Activated gamma-delta T cell treated with Interleukin-2 at 50 U/mL for 16 hours (primary cell): ENCODE data around the gene FILIP1L.
"Not testable (repeated sequence)": the region's sequence is repeated elsewhere in the genome, so short reads cannot be mapped to it uniquely, and the experiment has no call there.

ENCODE experiments used
- DNase-seq: peaks from one replicate; pipeline ENCODE4 v3.0.0-alpha.2; 2020

The FILIP1L gene

GRCh38 chr3:100073049-100073713 is 41.1 kb downstream of the FILIP1L start:
- no peak for DNase-seq

DNA sequence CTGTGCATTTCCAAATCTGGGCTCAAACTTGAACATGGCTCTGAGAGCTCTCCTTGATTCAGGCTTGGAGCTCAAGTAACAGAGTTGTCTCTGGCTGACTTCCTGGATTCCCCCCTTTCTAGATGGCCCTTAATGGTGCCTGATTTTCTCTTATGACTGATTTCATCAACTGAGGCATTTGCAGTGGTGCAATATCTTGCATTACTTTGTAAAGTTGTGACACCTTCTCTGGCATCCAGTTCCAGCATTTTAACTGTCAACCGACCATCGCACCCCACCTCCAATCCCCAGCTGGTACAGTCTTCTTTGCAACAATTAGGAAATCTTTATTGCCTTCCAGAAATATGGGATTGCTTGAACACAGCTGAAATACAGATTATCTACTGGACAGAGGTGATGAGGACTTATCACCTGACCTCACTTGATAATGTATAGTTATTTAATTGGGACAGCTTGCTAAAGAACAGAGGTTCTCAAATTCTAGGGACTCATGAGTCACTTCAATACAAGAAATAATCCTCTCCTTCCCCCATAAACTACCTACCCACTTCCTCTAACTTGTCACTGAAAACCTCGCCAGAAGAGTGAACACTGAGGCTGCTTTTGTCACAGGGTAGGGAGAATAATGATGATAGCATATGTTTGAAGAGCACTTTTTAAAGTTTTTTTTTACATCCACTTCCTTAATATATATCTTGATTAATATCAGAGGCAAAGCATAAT is 41.8 kb downstream of the FILIP1L start:
- no peak for DNase-seq

DNA sequence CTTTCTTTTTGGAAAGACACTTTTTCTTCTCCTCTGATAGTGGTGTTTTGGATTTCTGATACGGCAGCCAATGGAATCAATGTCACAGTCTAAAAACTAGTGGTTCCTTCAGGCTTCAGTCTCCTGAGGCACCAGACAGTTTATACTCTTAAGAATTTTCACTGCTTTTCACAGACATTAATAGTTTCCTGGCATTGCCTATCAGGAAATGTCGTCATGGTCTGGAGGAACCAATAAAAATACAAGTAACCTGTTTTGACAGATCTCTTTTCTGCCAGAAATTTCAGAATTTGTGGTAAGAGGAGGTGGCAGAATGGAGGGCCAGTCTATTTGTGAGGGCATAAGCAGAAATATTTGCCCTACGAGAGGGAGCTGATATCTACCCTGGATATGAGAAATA is 44.8 kb downstream of the FILIP1L start:
- no peak for DNase-seq

GRCh38 chr3:100068826-100069225 is 45.5 kb downstream of the FILIP1L start:
- peak; percentile 70 for DNase-seq

GRCh38 chr3:100067589-100067988 is 46.7 kb downstream of the FILIP1L start:
- no peak for DNase-seq

- no peak for DNase-seq
Observed at GRCh38 chr3:100063929-100064461, 50.3 kb downstream of the FILIP1L start.

GRCh38 chr3:100062665-100063064 is 51.6 kb downstream of the FILIP1L start:
- no peak for DNase-seq

- DNase-seq, result no peak
Observed at GRCh38 chr3:100060685-100061484, 53.4 kb downstream of the FILIP1L start.

DNA sequence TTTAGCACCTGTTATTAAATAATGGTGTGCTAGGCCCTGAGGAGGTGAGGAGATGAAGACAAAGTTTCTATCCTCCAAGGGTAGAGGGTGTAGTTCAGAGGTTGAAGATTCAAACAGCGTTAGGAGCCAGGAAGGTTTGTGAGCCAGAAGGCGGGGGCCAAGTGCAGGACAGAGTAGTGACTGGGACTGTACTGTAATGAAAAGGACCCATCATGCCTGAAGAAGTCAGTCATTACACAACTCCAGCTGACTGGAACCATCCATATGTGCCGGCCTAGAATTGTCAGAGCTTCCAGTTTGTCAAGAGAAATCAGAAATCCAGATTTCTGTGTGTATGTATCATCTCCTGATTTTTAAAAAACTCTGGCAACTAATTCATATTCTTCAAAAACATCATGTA is 54.8 kb downstream of the FILIP1L start:
- no peak for DNase-seq

DNA sequence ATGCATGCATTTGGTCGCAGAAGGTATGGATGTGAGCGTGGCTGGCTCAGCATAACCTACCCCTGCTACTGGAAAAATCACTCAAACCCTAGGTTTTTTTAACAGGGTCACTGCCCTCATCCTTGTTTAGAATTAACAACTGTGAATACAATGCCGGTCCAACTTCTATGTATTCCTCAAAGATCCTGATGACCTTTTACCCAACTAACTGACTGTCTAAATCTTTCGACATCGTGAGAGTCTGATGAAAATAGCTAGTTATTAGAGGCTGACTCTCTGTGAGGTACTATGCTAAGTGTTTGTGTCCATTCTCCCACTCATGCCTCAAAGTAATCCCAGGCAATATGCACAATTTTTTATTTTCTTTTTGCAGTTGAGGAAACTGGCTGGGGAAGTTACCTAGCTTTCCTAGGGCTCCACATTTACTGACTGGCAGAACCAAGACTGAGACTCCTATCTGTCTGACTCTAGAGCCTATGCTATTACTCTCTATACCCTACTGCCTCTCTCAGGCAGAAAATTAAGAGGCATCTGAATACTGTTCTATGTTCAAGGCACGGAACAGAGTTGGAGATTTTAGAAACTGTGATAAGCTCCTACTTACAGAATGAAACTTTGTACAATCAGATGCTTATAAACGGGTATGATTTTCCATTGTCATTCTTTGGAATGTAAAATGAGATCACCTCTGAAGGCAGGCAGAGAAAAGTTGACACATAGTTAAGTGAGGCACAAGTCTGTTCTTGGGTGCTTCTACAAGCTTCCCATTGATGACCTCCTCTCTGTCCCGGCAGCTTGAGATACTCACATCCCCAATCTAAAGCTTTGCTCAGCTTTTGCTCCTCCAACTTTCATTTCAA is 56.4 kb downstream of the FILIP1L start:
- no peak for DNase-seq

DNA sequence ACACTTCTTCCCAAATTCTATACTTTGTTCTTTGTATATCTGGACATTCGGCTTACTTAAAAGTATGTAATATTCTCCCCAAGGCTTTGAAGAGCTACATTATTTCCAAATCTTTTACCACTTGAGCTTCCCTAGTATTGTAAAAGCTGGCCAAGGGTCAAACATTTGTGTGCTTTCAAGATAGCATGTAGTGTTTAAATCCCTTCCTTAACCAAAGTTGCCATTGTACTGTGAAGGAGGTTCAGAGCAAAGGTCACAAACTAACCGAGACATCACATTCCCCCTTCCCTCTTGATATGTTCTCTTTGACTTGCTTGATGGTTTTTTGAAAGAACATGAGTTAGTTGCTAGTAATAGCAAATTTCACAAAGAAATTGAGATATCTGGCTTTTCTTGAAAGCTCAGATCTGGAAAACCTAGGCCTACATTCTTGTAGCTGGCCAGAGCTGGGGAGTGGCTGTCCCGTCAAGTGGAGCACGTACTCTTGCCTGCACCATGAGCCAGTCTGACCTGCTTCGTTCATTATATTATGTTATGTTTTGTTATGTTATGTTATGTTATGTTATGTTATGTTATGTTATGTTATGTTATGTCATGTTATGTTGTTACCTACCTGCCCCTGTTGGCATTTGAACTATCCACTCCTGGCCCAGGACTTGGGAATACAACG is 60.2 kb downstream of the FILIP1L start:
- no peak for DNase-seq

DNA sequence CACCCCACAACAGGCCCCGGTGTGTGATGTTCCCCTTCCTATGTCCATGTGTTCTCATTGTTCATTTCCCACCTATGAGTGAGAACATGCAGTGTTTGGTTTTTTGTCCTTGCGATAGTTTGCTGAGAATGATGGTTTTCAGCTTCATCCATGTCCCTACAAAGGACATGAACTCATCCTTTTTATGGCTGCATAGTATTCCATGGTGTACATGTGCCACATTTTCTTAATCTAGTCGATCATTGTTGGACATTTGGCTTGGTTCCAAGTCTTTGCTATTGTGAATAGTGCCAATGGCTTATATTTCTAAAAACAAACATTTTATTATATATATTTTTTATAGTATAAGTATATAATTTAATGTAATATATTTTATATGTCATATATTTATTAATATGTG is 62.8 kb downstream of the FILIP1L start:
- DNase-seq, result not testable (repeated sequence)

GRCh38 chr3:100048248-100048647 is 66.1 kb downstream of the FILIP1L start:
- no peak for DNase-seq

DNA sequence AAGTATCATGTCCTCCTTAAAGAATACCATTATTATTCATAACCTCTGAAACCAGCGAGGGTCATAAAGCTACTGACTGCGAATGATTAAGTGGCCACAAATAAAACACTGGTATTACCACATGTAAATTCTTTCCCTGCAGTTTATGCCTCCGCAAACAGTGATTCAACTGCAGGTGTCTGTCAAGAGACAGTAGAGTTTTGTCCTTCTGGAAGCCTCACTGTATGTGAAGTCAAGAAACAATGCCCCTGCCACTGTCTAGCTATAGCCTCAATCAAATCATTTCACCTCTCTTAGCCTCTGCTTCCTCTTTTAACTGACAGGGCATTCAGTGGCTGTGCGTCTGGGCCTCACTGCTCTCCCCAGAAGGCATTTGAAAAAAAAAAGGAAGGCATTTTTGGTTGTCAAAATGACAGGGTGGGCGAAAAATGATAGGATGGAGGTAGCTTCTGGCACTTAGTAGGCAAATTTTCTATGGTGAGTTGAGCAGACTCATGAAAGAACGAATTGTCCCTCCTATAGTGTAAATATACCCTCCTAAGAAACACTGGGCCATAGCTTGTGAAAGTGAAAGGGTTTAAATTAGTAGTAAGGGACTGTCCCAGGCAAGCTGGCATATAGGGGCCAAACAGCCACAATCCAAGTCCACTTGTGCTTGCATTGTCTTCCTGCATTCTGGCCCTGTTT is 66.7 kb downstream of the FILIP1L start:
- DNase-seq, result no peak

DNA sequence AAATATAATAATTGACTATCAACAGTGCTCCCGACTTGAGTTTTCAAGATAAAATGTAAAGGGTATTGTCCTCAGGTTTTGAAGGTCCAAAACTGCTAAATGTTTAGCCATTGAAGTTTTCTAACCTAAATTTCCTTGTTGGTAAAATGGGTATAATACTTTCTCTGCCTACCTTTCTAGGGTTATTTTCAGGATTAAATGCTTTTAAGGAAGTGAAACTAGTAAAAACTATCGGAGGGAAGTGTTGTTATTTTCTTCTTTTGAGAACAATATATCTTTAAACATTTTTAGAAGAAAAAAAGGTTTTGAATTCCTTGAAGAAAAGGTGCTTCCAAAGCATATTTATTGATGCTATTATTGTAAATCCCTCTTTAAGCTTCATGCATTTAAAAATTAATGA is 67.3 kb downstream of the FILIP1L start:
- no peak for DNase-seq

DNA sequence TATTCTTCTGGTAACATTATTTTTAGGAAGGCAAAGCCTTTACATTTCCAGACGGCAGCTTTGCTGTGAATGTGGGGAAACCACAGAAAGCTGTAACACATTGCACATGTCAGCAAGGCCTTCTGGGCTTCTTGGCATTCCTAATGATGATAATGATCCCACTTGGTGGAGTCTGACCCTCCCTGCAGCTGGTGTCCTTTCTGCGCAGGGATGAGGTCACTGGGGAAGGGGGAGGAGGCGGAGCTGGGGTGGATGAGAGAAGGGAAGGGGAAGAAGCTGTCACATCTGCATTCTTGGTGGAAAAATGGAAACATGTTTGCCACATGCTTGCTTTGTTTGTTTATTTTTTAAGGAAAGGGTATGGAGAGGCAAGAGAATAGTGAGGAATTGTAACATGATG is 68.6 kb downstream of the FILIP1L start:
- no peak for DNase-seq

GRCh38 chr3:100044369-100044768 is 69.9 kb downstream of the FILIP1L start:
- no peak for DNase-seq

GRCh38 chr3:100043271-100043670 is 71.0 kb downstream of the FILIP1L start:
- no peak for DNase-seq

DNA sequence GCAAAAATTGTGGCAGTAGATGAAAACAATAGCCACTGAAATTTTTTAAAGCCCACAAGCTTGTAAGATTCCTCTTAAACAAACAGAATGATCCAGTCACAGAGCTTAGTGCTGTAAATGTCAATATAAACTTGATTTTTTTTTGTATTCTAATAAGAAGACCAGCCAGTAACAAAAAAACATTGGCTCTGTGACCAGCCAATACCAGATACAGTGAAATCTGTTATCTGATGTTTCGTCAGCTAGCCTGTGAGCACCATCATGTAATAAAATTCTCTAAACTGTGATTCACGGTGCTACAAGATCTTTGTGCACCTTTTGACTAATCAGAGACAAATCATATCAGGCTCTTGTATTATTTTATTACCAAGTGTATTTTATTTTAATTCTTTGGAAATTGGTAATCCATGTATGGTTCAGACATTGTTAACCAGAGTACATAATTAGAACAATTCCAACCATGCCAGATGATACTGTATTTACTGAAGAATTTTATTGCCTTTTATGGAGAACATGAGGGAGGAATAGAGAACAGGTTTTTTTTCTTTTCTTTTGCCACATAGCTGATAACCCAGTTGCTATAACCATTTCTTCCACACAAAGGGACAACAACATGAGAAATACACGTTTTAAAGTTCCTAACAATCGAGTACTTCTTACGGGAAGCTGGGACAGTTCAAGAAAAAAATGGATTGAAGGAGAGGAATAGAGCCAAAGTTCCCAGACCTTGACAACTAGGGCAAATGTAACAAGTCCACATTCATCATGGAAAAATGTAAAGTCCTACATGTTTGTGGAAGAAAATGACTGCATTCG is 71.9 kb downstream of the FILIP1L start:
- DNase-seq, result no peak

DNA sequence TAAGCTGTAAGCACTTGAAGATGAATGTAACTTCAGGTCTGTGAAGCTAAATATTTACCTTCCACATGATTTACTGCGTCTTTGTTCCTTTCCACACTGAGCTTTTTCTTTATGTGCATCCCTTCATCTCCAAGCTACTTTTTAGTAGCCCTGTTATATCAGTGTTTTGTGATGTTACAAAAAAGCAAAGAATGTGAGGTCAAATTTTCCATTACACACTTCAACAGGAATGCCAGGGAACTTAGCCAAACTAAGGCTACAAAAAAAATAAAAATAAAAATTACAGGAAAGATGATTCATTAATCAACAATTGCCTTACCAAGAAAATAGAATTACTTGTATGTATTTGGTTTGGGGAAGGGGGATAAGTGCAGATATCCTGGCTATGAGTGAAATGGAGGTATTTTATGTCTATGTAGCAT is 73.0 kb downstream of the FILIP1L start:
- no peak for DNase-seq
